LNCAP (cell line): ENCODE results near the gene CYP1A2.

ENCODE experiments used
- TF ChIP-seq, protein P1 (sequence below): fragments of 450-650 bp; IDR thresholded peaks from 2 replicates; pipeline ENCODE4 v1.5.1; 2017; ENCODE audit warnings: mild to moderate bottlenecking

The CYP1A2 gene

DNA sequence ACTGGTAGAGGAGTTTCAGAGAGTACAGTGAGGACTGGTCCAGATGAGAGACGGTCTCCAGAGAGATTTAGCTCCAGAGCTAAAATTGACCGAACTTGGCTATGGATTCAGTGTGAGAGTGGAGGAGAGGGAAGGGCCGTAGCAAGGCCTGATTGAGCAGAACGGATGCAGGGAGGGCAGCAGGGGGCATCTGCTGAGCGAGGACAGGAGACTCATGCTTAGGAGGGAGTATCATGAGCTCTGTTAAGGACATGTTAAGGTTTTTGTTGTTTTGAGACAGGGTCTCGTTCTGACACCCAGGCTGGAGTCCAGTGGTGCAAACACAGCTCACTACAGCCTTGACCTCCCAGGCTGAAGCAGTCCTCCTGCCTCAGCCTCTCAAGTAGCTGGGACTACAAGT lies 56.3 kb downstream of the CYP1A2 start:
- TF ChIP-seq, protein P1, sequence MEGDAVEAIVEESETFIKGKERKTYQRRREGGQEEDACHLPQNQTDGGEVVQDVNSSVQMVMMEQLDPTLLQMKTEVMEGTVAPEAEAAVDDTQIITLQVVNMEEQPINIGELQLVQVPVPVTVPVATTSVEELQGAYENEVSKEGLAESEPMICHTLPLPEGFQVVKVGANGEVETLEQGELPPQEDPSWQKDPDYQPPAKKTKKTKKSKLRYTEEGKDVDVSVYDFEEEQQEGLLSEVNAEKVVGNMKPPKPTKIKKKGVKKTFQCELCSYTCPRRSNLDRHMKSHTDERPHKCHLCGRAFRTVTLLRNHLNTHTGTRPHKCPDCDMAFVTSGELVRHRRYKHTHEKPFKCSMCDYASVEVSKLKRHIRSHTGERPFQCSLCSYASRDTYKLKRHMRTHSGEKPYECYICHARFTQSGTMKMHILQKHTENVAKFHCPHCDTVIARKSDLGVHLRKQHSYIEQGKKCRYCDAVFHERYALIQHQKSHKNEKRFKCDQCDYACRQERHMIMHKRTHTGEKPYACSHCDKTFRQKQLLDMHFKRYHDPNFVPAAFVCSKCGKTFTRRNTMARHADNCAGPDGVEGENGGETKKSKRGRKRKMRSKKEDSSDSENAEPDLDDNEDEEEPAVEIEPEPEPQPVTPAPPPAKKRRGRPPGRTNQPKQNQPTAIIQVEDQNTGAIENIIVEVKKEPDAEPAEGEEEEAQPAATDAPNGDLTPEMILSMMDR, result no peak
